ENCODE data around the gene TSFM.

TSFM gene

GRCh38 chr12:57782243-57782607, 362 bp upstream of the TSFM start:
- Histone ChIP-seq H3K4me1 (peaks cover 33 to 57% (median 38%) of the 10 kb centered on the region in 10 experiments), H3K27me3 (no peaks in the 10 kb centered on the region), H3K36me3 (peaks cover 23 to 58% (median 41%) of the 10 kb centered on the region in 11 experiments), H3K9ac (peak overlapping the region in 7 of 11 experiments; percentile 35 to 92 (median 88); a peak in 11 of 22 replicates), H3K4me3 (peak overlapping the region; percentile 80 to 99 (median 94); a peak in 16 of 20 replicates), H3K4me2 (peak overlapping the region; percentile 67 to 96 (median 84)), H4K20me1 (peaks cover 0 to 16% (median 0%) of the 10 kb centered on the region in 11 experiments; a peak in 6 of 22 replicates), H3K9me3 (replicated peaks in 1 of 11) (no peaks in the 10 kb centered on the region), H3K27ac (peak overlapping the region; percentile 30 to 88 (median 82); a peak in 18 of 22 replicates)
- no peak for TF ChIP-seq Cebpa-rat (IDR thresholded peaks at IDR 0.05)

GRCh38 chr12:57783466-57783801, 847 bp downstream of the TSFM start:
- Histone ChIP-seq H4K20me1 (peaks cover 0 to 28% (median 3%) of the 10 kb centered on the region in 11 experiments; a peak in 8 of 22 replicates), H3K27ac (peak overlapping the region in 10 of 11 experiments; percentile 75 to 88 (median 84); a peak in 18 of 22 replicates), H3K9me3 (replicated peaks in 1 of 11) (no peaks in the 10 kb centered on the region), H3K9ac (peak overlapping the region; percentile 85 to 96 (median 91)), H3K36me3 (peaks cover 35 to 67% (median 53%) of the 10 kb centered on the region in 11 experiments), H3K4me2 (peak overlapping the region; percentile 76 to 99 (median 91)), H3K27me3 (no peaks in the 10 kb centered on the region), H3K4me1 (peaks cover 33 to 53% (median 38%) of the 10 kb centered on the region in 10 experiments), H3K4me3 (peak overlapping the region; percentile 80 to 99 (median 94))
- TF ChIP-seq Cebpa-rat (IDR thresholded peaks at IDR 0.05): no peak

- no peaks in the 10 kb centered on the region for H3K27me3 ChIP-seq
- H3K4me1 ChIP-seq: peaks cover 33 to 49% (median 38%) of the 10 kb centered on the region in 10 experiments
- peaks cover 39 to 67% (median 57%) of the 10 kb centered on the region in 11 experiments for H3K36me3 ChIP-seq
- H3K9ac ChIP-seq: peak overlapping the region; percentile 85 to 96 (median 91); a peak in 20 of 22 replicates
- H3K9me3 ChIP-seq (replicated peaks in 1 of 11): no peaks in the 10 kb centered on the region
- peak overlapping the region; percentile 80 to 99 (median 94); a peak in 18 of 20 replicates for H3K4me3 ChIP-seq
- TF ChIP-seq Cebpa-rat (IDR thresholded peaks at IDR 0.05): no peak
- peak overlapping the region; percentile 76 to 99 (median 91) for H3K4me2 ChIP-seq
- H4K20me1 ChIP-seq: peaks cover 0 to 28% (median 5%) of the 10 kb centered on the region in 11 experiments; a peak in 9 of 22 replicates
- peak overlapping the region in 2 of 11 experiments; percentile 82 to 86; a peak in 2 of 22 replicates for H3K27ac ChIP-seq
Observed at GRCh38 chr12:57783861-57784260, 1.3 kb downstream of the TSFM start.

- Histone ChIP-seq H3K4me1 (peaks cover 0 to 21% (median 6%) of the 10 kb centered on the region in 10 experiments; a peak in 12 of 20 replicates), H3K9me3 (replicated peaks in 1 of 11) (no peaks in the 10 kb centered on the region), H3K36me3 (peaks cover 80 to 100% (median 91%) of the 10 kb centered on the region in 11 experiments), H3K9ac (no peak overlapping the region), H4K20me1 (peaks cover 0 to 37% (median 11%) of the 10 kb centered on the region in 11 experiments; a peak in 13 of 22 replicates), H3K4me2 (no peak overlapping the region), H3K4me3 (no peak overlapping the region), H3K27ac (no peak overlapping the region), H3K27me3 (no peaks in the 10 kb centered on the region)
- no peak for TF ChIP-seq Cebpa-rat (IDR thresholded peaks at IDR 0.05)
Observed at GRCh38 chr12:57793920-57794319, 11.3 kb downstream of the TSFM start.

GRCh38 chr12:57795354-57795753, 12.8 kb downstream of the TSFM start:
- H3K4me1 ChIP-seq: peaks cover 0 to 21% (median 6%) of the 10 kb centered on the region in 10 experiments; a peak in 12 of 20 replicates
- H3K4me3 ChIP-seq: no peak overlapping the region
- H3K4me2 ChIP-seq: no peak overlapping the region
- no peak overlapping the region for H3K27ac ChIP-seq
- no peak overlapping the region for H3K9ac ChIP-seq
- no peak for TF ChIP-seq Cebpa-rat (IDR thresholded peaks at IDR 0.05)
- no peaks in the 10 kb centered on the region for H3K27me3 ChIP-seq
- H3K9me3 ChIP-seq (replicated peaks in 1 of 11): no peaks in the 10 kb centered on the region
- peaks cover 80 to 100% (median 91%) of the 10 kb centered on the region in 11 experiments for H3K36me3 ChIP-seq
- H4K20me1 ChIP-seq: peaks cover 0 to 33% (median 11%) of the 10 kb centered on the region in 11 experiments; a peak in 12 of 22 replicates

- Histone ChIP-seq H3K27me3 (no peaks in the 10 kb centered on the region), H3K4me2 (peak overlapping the region in 1 of 11 experiments; percentile 6; a peak in 1 of 22 replicates), H4K20me1 (peaks cover 0 to 36% (median 13%) of the 10 kb centered on the region in 11 experiments; a peak in 13 of 22 replicates), H3K27ac (no peak overlapping the region), H3K4me1 (peaks cover 0 to 21% (median 6%) of the 10 kb centered on the region in 10 experiments; a peak in 12 of 20 replicates), H3K9me3 (replicated peaks in 1 of 11) (no peaks in the 10 kb centered on the region), H3K4me3 (no peak overlapping the region), H3K9ac (peak overlapping the region in 4 of 11 experiments; percentile 11 to 40 (median 12); a peak in 4 of 22 replicates), H3K36me3 (peaks cover 78 to 100% (median 91%) of the 10 kb centered on the region in 11 experiments)
- no peak for TF ChIP-seq Cebpa-rat (IDR thresholded peaks at IDR 0.05)
Observed at GRCh38 chr12:57796996-57797395, 14.4 kb downstream of the TSFM start.

- Histone ChIP-seq H3K4me3 (no peak overlapping the region), H3K9me3 (replicated peaks in 1 of 11) (no peaks in the 10 kb centered on the region), H3K9ac (peak overlapping the region in 1 of 11 experiments; percentile 34; a peak in 1 of 22 replicates), H3K4me2 (peak overlapping the region in 4 of 11 experiments; percentile 3 to 67 (median 42); a peak in 5 of 22 replicates), H3K36me3 (peaks cover 78 to 100% (median 91%) of the 10 kb centered on the region in 11 experiments), H3K27me3 (no peaks in the 10 kb centered on the region), H3K4me1 (peaks cover 0 to 21% (median 6%) of the 10 kb centered on the region in 10 experiments; a peak in 12 of 20 replicates), H4K20me1 (peaks cover 0 to 39% (median 10%) of the 10 kb centered on the region in 11 experiments; a peak in 13 of 22 replicates), H3K27ac (peak overlapping the region in 2 of 11 experiments; percentile 23 to 29; a peak in 5 of 22 replicates)
- TF ChIP-seq Cebpa-rat (IDR thresholded peaks at IDR 0.05): no peak
Observed at GRCh38 chr12:57797933-57798332, 15.3 kb downstream of the TSFM start.

GRCh38 chr12:57800965-57801364, 18.4 kb downstream of the TSFM start:
- Histone ChIP-seq H3K9ac (no peak overlapping the region), H4K20me1 (peaks cover 0 to 39% (median 6%) of the 10 kb centered on the region in 11 experiments; a peak in 13 of 22 replicates), H3K4me2 (no peak overlapping the region), H3K27me3 (no peaks in the 10 kb centered on the region), H3K9me3 (replicated peaks in 1 of 11) (no peaks in the 10 kb centered on the region), H3K27ac (no peak overlapping the region), H3K4me1 (peaks cover 0 to 21% (median 6%) of the 10 kb centered on the region in 10 experiments; a peak in 12 of 20 replicates), H3K4me3 (no peak overlapping the region), H3K36me3 (peaks cover 61 to 99% (median 76%) of the 10 kb centered on the region in 11 experiments)
- TF ChIP-seq Cebpa-rat (IDR thresholded peaks at IDR 0.05): no peak

- Histone ChIP-seq H3K4me1 (peaks cover 0 to 11% (median 3%) of the 10 kb centered on the region in 10 experiments; a peak in 10 of 20 replicates), H3K4me2 (no peak overlapping the region), H3K27ac (no peak overlapping the region), H4K20me1 (peaks cover 0 to 23% (median 5%) of the 10 kb centered on the region in 11 experiments; a peak in 9 of 22 replicates), H3K9me3 (replicated peaks in 1 of 11) (no peaks in the 10 kb centered on the region), H3K36me3 (peaks cover 47 to 99% (median 74%) of the 10 kb centered on the region in 11 experiments), H3K9ac (no peak overlapping the region), H3K27me3 (no peaks in the 10 kb centered on the region), H3K4me3 (no peak overlapping the region)
- no peak for TF ChIP-seq Cebpa-rat (IDR thresholded peaks at IDR 0.05)
Observed at GRCh38 chr12:57802607-57803006, 20.0 kb downstream of the TSFM start.

Measured in BLaER1 treated with 17β-estradiol and CSF1 and Interleukin-3, amounts not matched to agents 10 nM and 100 nM (cell line).